ENCODE measurements around the gene LRRC74A. TPM values are rescaled to one million over a fixed set of nuclear protein-coding genes. Genes with fewer than 3 reads are reported as not detected.
A peak's percentile ranks its signal among the peaks of the same experiment; 100 is the strongest.

The LRRC74A gene
- total and polyA plus RNA-seq, 2 of the 4 experiments (the other 2 are of a cell fraction) = not detected

GRCh38 chr14:76904100-76904739, 78.0 kb downstream of the LRRC74A start:
- Histone ChIP-seq H2BK20ac (ENCODE audit: low read depth, low read length) (peak overlapping the region; percentile 85), H2AFZ (replicated peaks; ENCODE audit: low read length, poor library complexity) (peak overlapping the region; percentile 88), H3K4me1 (ENCODE audit: control insufficient read depth, insufficient read depth, low read length) (peaks cover 29% of the 10 kb centered on the region), H3K4me2 (ENCODE audit: low read depth, low read length) (peak overlapping the region; percentile 51), H4K8ac (ENCODE audit: low read depth in 2 of 2, low read length in 2 of 2) (peak overlapping the region; percentile 23 to 75), H3K9ac (ENCODE audit: low read depth, low read length) (peak overlapping the region; percentile 62), H3K9me3 (ENCODE audit: control insufficient read depth, insufficient read depth, low read length) (0 out of 2 replicates have a peak, but pooled peaks cover 2% of the 10 kb centered on the region), H3K4me3 (ENCODE audit: insufficient read depth, low read depth, low read length) (no peak overlapping the region), H2AK5ac (ENCODE audit: low read depth, low read length) (peak overlapping the region; percentile 82), H3K14ac (replicated peaks; ENCODE audit: low read depth, low read length) (peak overlapping the region; percentile 65), H3K56ac (ENCODE audit: extremely low read depth, insufficient read depth, low read length) (peak overlapping the region; percentile 81), H3K23ac (ENCODE audit: low read depth, low read length) (peak overlapping the region; percentile 62), H3K4ac (ENCODE audit: low read depth, low read length) (peak overlapping the region; percentile 89), H4K5ac (ENCODE audit: low read depth, low read length) (peak overlapping the region; percentile 81), H3K27me3 (ENCODE audit: control insufficient read depth, insufficient read depth, low read length) (no peaks in the 10 kb centered on the region), H2BK5ac (ENCODE audit: low read depth, low read length, poor library complexity, severe bottlenecking) (peak overlapping the region; percentile 91), H3K36me3 (ENCODE audit: control insufficient read depth, insufficient read depth, low read length) (no peaks in the 10 kb centered on the region), H3K18ac (ENCODE audit: low read depth, low read length) (peak overlapping the region; percentile 78), H3K27ac (ENCODE audit: insufficient read depth, low read length) (peak overlapping the region; percentile 91), H2BK15ac (ENCODE audit: low read depth, low read length) (peak overlapping the region; percentile 39; the same call in 1 of the 3 replicates), H2BK120ac (ENCODE audit: low read depth, low read length) (peak overlapping the region; percentile 88), H3K9me1 (ENCODE audit: insufficient read depth, low read length) (peaks cover 18% of the 10 kb centered on the region), H4K91ac (ENCODE audit: insufficient read depth, low read depth, low read length) (peak overlapping the region; percentile 81), H2AK9ac (replicated peaks; ENCODE audit: low read depth, low read length, poor library complexity) (peak overlapping the region; percentile 28), H4K20me1 (ENCODE audit: insufficient read depth, low read length) (peaks cover 5% of the 10 kb centered on the region), H3K79me1 (ENCODE audit: low read depth in 1 of 2, low read length in 2 of 2) (no peaks in the 10 kb centered on the region)
- DNase-seq (peak; percentile 98), ATAC-seq (ENCODE audit: low read depth) (peak; percentile 75)
- intact Hi-C loops (cut with micrococcal nuclease) = loop anchor here (1.0 kb wide), 1 partner anchor 28 kb away; no protein-coding TSS in a partner anchor
- WGBS, 2 experiments (ENCODE audit: extremely low coverage in 2 of 2, insufficient read length in 1 of 2) = 18% methylated on average over 9 of the region's 19 CpGs; no CpG with 5 or more reads in 1 of the 2 experiments
- ChIA-PET CTCF (interaction anchor here (1.2 to 2.3 kb wide), 3 partner anchors 9 to 167 kb away, joined by 4 to 9 read pairs (median 6); no protein-coding TSS in a partner anchor), POLR2A (ENCODE audit: unreplicated experiment) (interaction anchor here (0.6 to 1.6 kb wide), 4 partner anchors 14 to 201 kb away, joined by 3 to 4 read pairs (median 3); partner anchors contain the start of gene CIPC)
- BruUV-seq (replicated peaks) = TSS peak; percentile 74
- dilution Hi-C loops (cut with HindIII; ENCODE audit: low sequenced_read_pairs, unreplicated experiment) = no loop called here
- in situ Hi-C loops (cut with MboI; ENCODE audit: low sequenced_read_pairs) = no loop called here
- TF ChIP-seq MAFK (IDR thresholded peaks at IDR 0.05; ENCODE audit: low read depth, low read length) (no peak), BHLHE40 (IDR thresholded peaks at IDR 0.05; ENCODE audit: low read depth, low read length) (peak; percentile 47), CHD1 (IDR thresholded peaks at IDR 0.05; ENCODE audit: low read depth, low read length) (no peak; the same call in 1 of the 2 replicates), SMC3 (IDR thresholded peaks at IDR 0.05; ENCODE audit: low read depth, low read length) (no peak), FOS (IDR thresholded peaks at IDR 0.05; ENCODE audit: low read depth, low read length) (peak; percentile 85), RFX5 (IDR thresholded peaks at IDR 0.05; ENCODE audit: low read depth, low read length) (no peak), CEBPB (IDR thresholded peaks at IDR 0.05; ENCODE audit: low read depth, low read length) (peak; percentile 72), MAZ (IDR thresholded peaks at IDR 0.05; ENCODE audit: borderline replicate concordance, low read depth, low read length) (peak; percentile 47; the same call in 1 of the 2 replicates), RAD21 (IDR thresholded peaks at IDR 0.05; ENCODE audit: low read length) (no peak), RCOR1 (IDR thresholded peaks at IDR 0.05; ENCODE audit: insufficient replicate concordance, low read length) (no peak), NFE2L2 (IDR thresholded peaks at IDR 0.05; ENCODE audit: low read depth, low read length) (no peak), POLR2A (IDR thresholded peaks at IDR 0.05; ENCODE audit: low read depth, low read length) (peak; percentile 57)

All from IMR-90 (cell line).